ENCODE data around the gene MBD5. TPM values are rescaled to one million over a fixed set of nuclear protein-coding genes. Genes with fewer than 3 reads are reported as not detected.

The MBD5 gene
- total RNA-seq, 4 donors from 2014 or later, result 51.2 to 85.9 (median 72.6) TPM

GRCh38 chr2:148221926-148222325 lies 201.0 kb downstream of the MBD5 start:
- Histone ChIP-seq H3K36me3 (no peaks in the 10 kb centered on the region), H3K27ac (no peak overlapping the region), H3K27me3 (no peaks in the 10 kb centered on the region), H3K4me1 (no peaks in the 10 kb centered on the region), H3K4me3 (replicated peaks in 1 of 3) (no peak overlapping the region), H3K9me3 (no peaks in the 10 kb centered on the region)
- TF ChIP-seq CTCF (IDR thresholded peaks at IDR 0.05) (no peak), POLR2A (IDR thresholded peaks at IDR 0.05) (no peak)
- WGBS, 2 donors, result 95 to 99% methylated on average over 2 of the region's 2 CpGs
- no peak for DNase-seq
- intact Hi-C loops (cut with DNase I), result no loop called here

DNA sequence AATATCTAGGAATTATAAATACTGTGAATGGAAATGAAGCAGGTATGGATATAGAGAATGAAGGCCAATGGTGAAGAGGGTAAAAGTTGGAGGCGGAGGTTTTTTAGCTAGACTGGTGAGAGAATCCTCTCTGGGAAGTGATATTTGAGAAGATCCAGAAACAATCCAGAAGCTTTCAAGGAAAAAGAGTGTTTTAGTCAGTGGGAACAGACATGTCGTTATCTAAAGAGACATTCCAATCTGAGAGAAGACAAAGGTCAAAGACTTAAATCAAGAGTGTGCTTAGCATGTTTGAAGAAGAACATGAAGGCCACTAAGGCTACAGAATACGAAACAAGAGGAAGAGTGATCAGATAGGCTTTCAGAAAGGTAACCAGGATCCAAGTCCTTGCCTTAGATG lies 211.0 kb downstream of the MBD5 start:
- Histone ChIP-seq H3K4me1 (no peaks in the 10 kb centered on the region), H3K4me3 (replicated peaks in 1 of 3) (no peak overlapping the region), H3K9me3 (no peaks in the 10 kb centered on the region), H3K27me3 (no peaks in the 10 kb centered on the region), H3K36me3 (no peaks in the 10 kb centered on the region), H3K27ac (no peak overlapping the region)
- TF ChIP-seq CTCF (IDR thresholded peaks at IDR 0.05) (no peak), POLR2A (IDR thresholded peaks at IDR 0.05) (no peak)
- DNase-seq, result no peak
- intact Hi-C loops (cut with DNase I), result no loop called here
- WGBS, 2 donors, result 82 to 91% methylated on average over 3 of the region's 3 CpGs

GRCh38 chr2:148234143-148234542 lies 213.3 kb downstream of the MBD5 start:
- intact Hi-C loops (cut with DNase I), result no loop called here
- Histone ChIP-seq H3K4me3 (replicated peaks in 1 of 3) (no peak overlapping the region), H3K27me3 (no peaks in the 10 kb centered on the region), H3K4me1 (no peaks in the 10 kb centered on the region), H3K36me3 (no peaks in the 10 kb centered on the region), H3K27ac (no peak overlapping the region), H3K9me3 (no peaks in the 10 kb centered on the region)
- TF ChIP-seq CTCF (IDR thresholded peaks at IDR 0.05), result no peak
- TF ChIP-seq POLR2A (IDR thresholded peaks at IDR 0.05), result no peak
- no peak for DNase-seq
- WGBS, 2 donors, result 85 to 88% methylated on average over 1 of the region's 1 CpG

DNA sequence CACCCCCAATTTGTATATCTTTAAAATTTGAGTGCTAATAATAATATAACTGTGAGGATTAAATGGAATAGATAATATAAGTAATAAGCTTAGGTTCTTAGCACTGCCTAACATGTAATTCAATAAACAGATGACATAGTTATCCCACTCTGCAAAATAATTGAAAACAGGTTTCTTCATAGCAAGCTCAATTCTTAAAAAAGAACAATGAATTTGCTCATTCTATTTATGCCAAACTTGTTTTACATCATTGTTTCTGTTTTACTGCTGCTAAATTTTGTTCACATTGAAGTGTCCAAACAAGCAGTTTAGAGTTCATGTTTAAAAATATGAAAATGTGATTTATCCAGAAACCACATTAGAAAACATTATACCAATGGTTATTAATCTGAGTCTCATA lies 217.0 kb downstream of the MBD5 start:
- Histone ChIP-seq H3K27ac (no peak overlapping the region), H3K9me3 (no peaks in the 10 kb centered on the region), H3K4me1 (no peaks in the 10 kb centered on the region), H3K4me3 (replicated peaks in 1 of 3) (no peak overlapping the region), H3K27me3 (no peaks in the 10 kb centered on the region), H3K36me3 (no peaks in the 10 kb centered on the region)
- no peak for DNase-seq
- TF ChIP-seq POLR2A (IDR thresholded peaks at IDR 0.05), result no peak
- intact Hi-C loops (cut with DNase I), result no loop called here

GRCh38 chr2:148238561-148238960 lies 217.7 kb downstream of the MBD5 start:
- Histone ChIP-seq H3K27ac (no peak overlapping the region), H3K4me3 (replicated peaks in 1 of 3) (no peak overlapping the region), H3K36me3 (no peaks in the 10 kb centered on the region), H3K27me3 (no peaks in the 10 kb centered on the region), H3K4me1 (no peaks in the 10 kb centered on the region), H3K9me3 (no peaks in the 10 kb centered on the region)
- DNase-seq, result no peak
- intact Hi-C loops (cut with DNase I), result no loop called here
- 74 to 90% methylated on average over 4 of the region's 4 CpGs for WGBS, 2 donors
- TF ChIP-seq POLR2A (IDR thresholded peaks at IDR 0.05), result no peak
- TF ChIP-seq CTCF (IDR thresholded peaks at IDR 0.05), result no peak

DNA sequence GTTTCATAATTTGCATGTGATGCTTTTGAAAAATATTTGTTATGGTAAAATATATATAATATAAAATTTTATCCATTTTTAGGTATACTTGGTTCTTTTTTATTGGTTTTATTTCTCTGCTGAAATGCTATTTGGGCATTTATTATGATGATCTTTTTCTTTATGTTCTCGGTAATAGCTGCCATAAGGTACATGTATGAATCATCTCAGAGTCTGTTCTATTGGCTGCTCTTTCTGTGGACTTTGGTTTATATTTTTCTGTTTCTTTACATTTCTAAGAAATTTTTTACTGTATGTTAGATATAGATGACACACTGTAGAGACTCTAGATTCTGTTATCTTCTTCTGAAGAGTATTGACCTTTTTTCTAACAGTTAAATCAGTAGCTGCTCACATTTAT lies 219.9 kb downstream of the MBD5 start:
- no peaks in the 10 kb centered on the region for H3K9me3 ChIP-seq
- no peaks in the 10 kb centered on the region for H3K4me1 ChIP-seq
- H3K27me3 ChIP-seq, result no peaks in the 10 kb centered on the region
- intact Hi-C loops (cut with DNase I), result no loop called here
- DNase-seq, result no peak
- TF ChIP-seq POLR2A (IDR thresholded peaks at IDR 0.05) (no peak), CTCF (IDR thresholded peaks at IDR 0.05) (no peak)
- 98% methylated on average over 1 of the region's 1 CpG for WGBS, 2 donors
- no peak overlapping the region for H3K4me3 ChIP-seq (replicated peaks in 1 of 3)
- H3K36me3 ChIP-seq, result no peaks in the 10 kb centered on the region
- H3K27ac ChIP-seq, result no peak overlapping the region

Data from thyroid gland (tissue), 4 donors.